Nephron (organoid): Measurements from ENCODE around the gene SIM1.

Experiments
- H3K27ac Mint-ChIP-seq, 3 experiments: 2 replicates each; pipeline ENCODE4 v1.8.0; 2020; ENCODE audit warnings: mixed read lengths in 3 of 3, mild to moderate bottlenecking in 2 of 3, moderate library complexity in 1 of 3
- H3K27me3 Mint-ChIP-seq: 2 replicates; pipeline ENCODE4 v1.8.0; 2021; ENCODE audit warnings: low read depth, mild to moderate bottlenecking, moderate library complexity, mixed read lengths
- H3K36me3 Mint-ChIP-seq: 2 replicates; pipeline ENCODE4 v1.8.0; 2020; ENCODE audit warnings: low read depth, mixed read lengths
- H3K4me1 Mint-ChIP-seq: 2 replicates; pipeline ENCODE4 v1.8.0; 2020; ENCODE audit warnings: mixed read lengths
- H3K4me3 Mint-ChIP-seq, 3 experiments: 2 replicates each; pipeline ENCODE4 v1.8.0; 2020; ENCODE audit warnings: mild to moderate bottlenecking in 3 of 3, mixed read lengths in 3 of 3, moderate library complexity in 2 of 3
- H3K9me3 Mint-ChIP-seq: 2 replicates; pipeline ENCODE4 v1.8.0; 2020; ENCODE audit warnings: mixed read lengths
- TF ChIP-seq, protein P1 (sequence below), 3 experiments: fragments of 200-600 bp; sonication (generic); IDR thresholded peaks; one replicate each; pipeline ENCODE4 v1.5.0; 2021; ENCODE audit warnings: antibody characterized with exemption in 3 of 3; ENCODE audit not compliant: unreplicated experiment in 3 of 3

SIM1 gene

GRCh38 chr6:100459592-100460184, 5.0 kb downstream of the SIM1 start:
- TF ChIP-seq, protein P1, sequence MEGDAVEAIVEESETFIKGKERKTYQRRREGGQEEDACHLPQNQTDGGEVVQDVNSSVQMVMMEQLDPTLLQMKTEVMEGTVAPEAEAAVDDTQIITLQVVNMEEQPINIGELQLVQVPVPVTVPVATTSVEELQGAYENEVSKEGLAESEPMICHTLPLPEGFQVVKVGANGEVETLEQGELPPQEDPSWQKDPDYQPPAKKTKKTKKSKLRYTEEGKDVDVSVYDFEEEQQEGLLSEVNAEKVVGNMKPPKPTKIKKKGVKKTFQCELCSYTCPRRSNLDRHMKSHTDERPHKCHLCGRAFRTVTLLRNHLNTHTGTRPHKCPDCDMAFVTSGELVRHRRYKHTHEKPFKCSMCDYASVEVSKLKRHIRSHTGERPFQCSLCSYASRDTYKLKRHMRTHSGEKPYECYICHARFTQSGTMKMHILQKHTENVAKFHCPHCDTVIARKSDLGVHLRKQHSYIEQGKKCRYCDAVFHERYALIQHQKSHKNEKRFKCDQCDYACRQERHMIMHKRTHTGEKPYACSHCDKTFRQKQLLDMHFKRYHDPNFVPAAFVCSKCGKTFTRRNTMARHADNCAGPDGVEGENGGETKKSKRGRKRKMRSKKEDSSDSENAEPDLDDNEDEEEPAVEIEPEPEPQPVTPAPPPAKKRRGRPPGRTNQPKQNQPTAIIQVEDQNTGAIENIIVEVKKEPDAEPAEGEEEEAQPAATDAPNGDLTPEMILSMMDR (IDR thresholded peaks at IDR 0.05; ENCODE audit: unreplicated experiment in 3 of 3), result no peak
- Mint-ChIP-seq H3K9me3 (no peaks in the 10 kb centered on the region), H3K27me3 (no peaks in the 10 kb centered on the region), H3K27ac (peak overlapping the region; percentile 97 to 98 (median 97)), H3K4me3 (peak overlapping the region; percentile 51 to 80 (median 75)), H3K4me1 (peaks cover 24% of the 10 kb centered on the region), H3K36me3 (peaks cover 20% of the 10 kb centered on the region)

GRCh38 chr6:100458841-100459591, 5.7 kb downstream of the SIM1 start:
- H3K36me3 Mint-ChIP-seq, result peaks cover 20% of the 10 kb centered on the region
- H3K4me1 Mint-ChIP-seq, result peaks cover 30% of the 10 kb centered on the region
- peak overlapping the region; percentile 51 to 80 (median 75) for H3K4me3 Mint-ChIP-seq
- TF ChIP-seq, protein P1 (IDR thresholded peaks at IDR 0.05; ENCODE audit: unreplicated experiment in 3 of 3), result no peak
- H3K27ac Mint-ChIP-seq, result peak overlapping the region; percentile 97 to 98 (median 97)
- no peaks in the 10 kb centered on the region for H3K27me3 Mint-ChIP-seq
- H3K9me3 Mint-ChIP-seq, result no peaks in the 10 kb centered on the region

- no peaks in the 10 kb centered on the region for H3K9me3 Mint-ChIP-seq
- H3K4me3 Mint-ChIP-seq, result peak overlapping the region; percentile 57 to 80 (median 75)
- H3K27me3 Mint-ChIP-seq, result no peaks in the 10 kb centered on the region
- peaks cover 30% of the 10 kb centered on the region for H3K4me1 Mint-ChIP-seq
- peaks cover 8% of the 10 kb centered on the region for H3K36me3 Mint-ChIP-seq
- peak overlapping the region; percentile 97 to 98 (median 97) for H3K27ac Mint-ChIP-seq
- TF ChIP-seq, protein P1 (IDR thresholded peaks at IDR 0.05; ENCODE audit: unreplicated experiment in 3 of 3), result no peak
These were observed 7.3 kb downstream of the SIM1 start for GRCh38 chr6:100457311-100457990.

GRCh38 chr6:100456908-100457235, 7.8 kb downstream of the SIM1 start:
- H3K36me3 Mint-ChIP-seq, result peaks cover 3% of the 10 kb centered on the region

GRCh38 chr6:100456141-100456907, 8.4 kb downstream of the SIM1 start:
- TF ChIP-seq, protein P1 (IDR thresholded peaks at IDR 0.05; ENCODE audit: unreplicated experiment in 3 of 3), result no peak
- Mint-ChIP-seq H3K9me3 (no peaks in the 10 kb centered on the region), H3K4me3 (peak overlapping the region; percentile 68 to 80 (median 78)), H3K4me1 (peaks cover 30% of the 10 kb centered on the region), H3K36me3 (peaks cover under 1% of the 10 kb centered on the region), H3K27me3 (no peaks in the 10 kb centered on the region), H3K27ac (peak overlapping the region; percentile 97 to 98 (median 97))

More at GRCh38 chr6:100456908-100457235, 7.8 kb downstream of the SIM1 start:
- Mint-ChIP-seq H3K4me1 (peaks cover 30% of the 10 kb centered on the region), H3K4me3 (peak overlapping the region; percentile 68 to 80 (median 78)), H3K27ac (peak overlapping the region; percentile 97 to 98 (median 97)), H3K27me3 (no peaks in the 10 kb centered on the region), H3K9me3 (no peaks in the 10 kb centered on the region)
- TF ChIP-seq, protein P1 (IDR thresholded peaks at IDR 0.05; ENCODE audit: unreplicated experiment in 3 of 3), result no peak
